ENCODE data around the gene ASCL4. TPM values are rescaled to one million over a fixed set of nuclear protein-coding genes. Genes with fewer than 3 reads are reported as not detected.

ASCL4 gene
- total and polyA plus RNA-seq, 9 of the 15 experiments (the other 6 are each of a cell fraction or from before 2014, with no cell fraction given), result not detected

DNA sequence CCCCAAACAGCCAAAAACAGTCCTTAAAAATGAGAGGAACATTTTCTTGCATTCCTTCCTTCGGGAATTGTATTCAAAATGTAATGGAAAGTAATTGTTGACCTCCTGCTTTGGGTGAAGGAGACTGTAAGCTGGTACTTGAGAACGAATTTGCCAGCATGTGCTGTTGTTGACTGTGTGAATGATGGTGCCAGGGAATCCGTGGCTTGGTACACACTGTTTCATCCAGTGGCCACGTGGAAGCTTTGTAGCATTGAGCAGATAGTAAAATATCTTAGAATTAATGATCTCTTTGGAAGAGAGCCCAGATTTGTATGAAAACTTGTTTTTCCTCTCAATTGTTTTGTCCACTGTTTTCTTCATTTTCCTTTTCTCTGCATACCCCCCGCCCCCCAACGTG is 1.7 kb downstream of the ASCL4 start (continued):
- TF ChIP-seq, protein P1, sequence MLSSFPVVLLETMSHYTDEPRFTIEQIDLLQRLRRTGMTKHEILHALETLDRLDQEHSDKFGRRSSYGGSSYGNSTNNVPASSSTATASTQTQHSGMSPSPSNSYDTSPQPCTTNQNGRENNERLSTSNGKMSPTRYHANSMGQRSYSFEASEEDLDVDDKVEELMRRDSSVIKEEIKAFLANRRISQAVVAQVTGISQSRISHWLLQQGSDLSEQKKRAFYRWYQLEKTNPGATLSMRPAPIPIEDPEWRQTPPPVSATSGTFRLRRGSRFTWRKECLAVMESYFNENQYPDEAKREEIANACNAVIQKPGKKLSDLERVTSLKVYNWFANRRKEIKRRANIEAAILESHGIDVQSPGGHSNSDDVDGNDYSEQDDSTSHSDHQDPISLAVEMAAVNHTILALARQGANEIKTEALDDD (IDR thresholded peaks at IDR 0.05), result no peak
- TF ChIP-seq, protein P2, sequence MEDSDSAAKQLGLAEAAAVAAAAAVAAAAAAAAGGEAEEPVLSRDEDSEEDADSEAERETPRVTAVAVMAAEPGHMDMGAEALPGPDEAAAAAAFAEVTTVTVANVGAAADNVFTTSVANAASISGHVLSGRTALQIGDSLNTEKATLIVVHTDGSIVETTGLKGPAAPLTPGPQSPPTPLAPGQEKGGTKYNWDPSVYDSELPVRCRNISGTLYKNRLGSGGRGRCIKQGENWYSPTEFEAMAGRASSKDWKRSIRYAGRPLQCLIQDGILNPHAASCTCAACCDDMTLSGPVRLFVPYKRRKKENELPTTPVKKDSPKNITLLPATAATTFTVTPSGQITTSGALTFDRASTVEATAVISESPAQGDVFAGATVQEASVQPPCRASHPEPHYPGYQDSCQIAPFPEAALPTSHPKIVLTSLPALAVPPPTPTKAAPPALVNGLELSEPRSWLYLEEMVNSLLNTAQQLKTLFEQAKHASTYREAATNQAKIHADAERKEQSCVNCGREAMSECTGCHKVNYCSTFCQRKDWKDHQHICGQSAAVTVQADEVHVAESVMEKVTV (CRISPR knock-in tag; IDR thresholded peaks at IDR 0.05), result no peak
- TF ChIP-seq, protein P3, sequence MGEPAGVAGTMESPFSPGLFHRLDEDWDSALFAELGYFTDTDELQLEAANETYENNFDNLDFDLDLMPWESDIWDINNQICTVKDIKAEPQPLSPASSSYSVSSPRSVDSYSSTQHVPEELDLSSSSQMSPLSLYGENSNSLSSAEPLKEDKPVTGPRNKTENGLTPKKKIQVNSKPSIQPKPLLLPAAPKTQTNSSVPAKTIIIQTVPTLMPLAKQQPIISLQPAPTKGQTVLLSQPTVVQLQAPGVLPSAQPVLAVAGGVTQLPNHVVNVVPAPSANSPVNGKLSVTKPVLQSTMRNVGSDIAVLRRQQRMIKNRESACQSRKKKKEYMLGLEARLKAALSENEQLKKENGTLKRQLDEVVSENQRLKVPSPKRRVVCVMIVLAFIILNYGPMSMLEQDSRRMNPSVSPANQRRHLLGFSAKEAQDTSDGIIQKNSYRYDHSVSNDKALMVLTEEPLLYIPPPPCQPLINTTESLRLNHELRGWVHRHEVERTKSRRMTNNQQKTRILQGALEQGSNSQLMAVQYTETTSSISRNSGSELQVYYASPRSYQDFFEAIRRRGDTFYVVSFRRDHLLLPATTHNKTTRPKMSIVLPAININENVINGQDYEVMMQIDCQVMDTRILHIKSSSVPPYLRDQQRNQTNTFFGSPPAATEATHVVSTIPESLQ (CRISPR knock-in tag; IDR thresholded peaks at IDR 0.05), result no peak

DNA sequence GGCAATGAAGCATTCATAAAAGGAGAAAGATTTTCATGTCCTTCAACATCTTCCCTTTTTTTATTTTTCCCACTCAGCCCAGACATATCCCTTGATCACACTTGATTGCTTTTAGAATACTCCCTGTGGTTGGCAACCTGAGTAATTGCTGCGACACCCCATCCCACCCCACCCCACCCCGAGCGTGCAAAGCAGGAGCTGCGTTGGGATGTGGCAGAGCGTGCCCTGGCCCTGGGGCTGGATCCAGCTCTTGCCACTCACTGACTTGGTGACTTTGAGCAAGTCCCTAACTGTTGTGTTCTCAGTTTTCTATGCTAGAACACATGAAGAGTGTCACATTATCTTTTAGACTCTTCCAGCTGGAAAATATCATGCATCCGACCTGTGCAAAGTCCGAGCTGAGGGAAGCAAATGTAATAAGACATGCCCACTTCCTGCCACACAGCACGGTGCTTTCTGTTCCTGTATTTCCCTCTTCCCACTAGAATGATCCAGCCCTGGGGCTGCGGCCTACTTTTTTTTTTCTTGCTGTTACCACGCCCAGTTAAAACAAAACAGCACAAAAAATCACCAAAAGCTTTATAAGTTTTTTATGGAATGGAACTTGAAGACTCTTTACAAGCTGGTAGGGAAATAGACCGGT is 4.0 kb downstream of the ASCL4 start:
- intact Hi-C loops (cut with micrococcal nuclease), result no loop called here
- POLR2A ChIA-PET, result no interaction called here
- H3K4me1 ChIP-seq (replicated peaks in 1 of 2; ENCODE audit: control insufficient read depth in 2 of 2, insufficient read depth in 2 of 2, low read length in 2 of 2), result peaks cover 0 to 4% of the 10 kb centered on the region in 2 experiments; a peak in 1 of 5 replicates
- peaks cover 23 to 38% of the 10 kb centered on the region in 2 experiments for H3K27me3 ChIP-seq (ENCODE audit: control insufficient read depth in 2 of 2, insufficient read depth in 2 of 2, low read length in 2 of 2)
- in situ Hi-C loops (cut with MboI), result no loop called here
- ATAC-seq (no peak), FAIRE-seq (no peak), DNase-seq (ENCODE audit: extremely low read depth in 1 of 4, low spot score in 3 of 4) (no peak)
- no TSS peak for BruUV-seq (replicated peaks)
- H3K9ac ChIP-seq (ENCODE audit: insufficient read depth in 1 of 2, low read depth in 2 of 2, low read length in 2 of 2), result no peak overlapping the region
- WGBS (ENCODE audit: insufficient coverage, low coverage, missing lambda C conversion rate), result under 1% methylated on average over 11 of the region's 11 CpGs
- H3K9me3 ChIP-seq (replicated peaks; ENCODE audit: control insufficient read depth, insufficient read depth, low read depth, low read length), result no peaks in the 10 kb centered on the region
- H3K79me2 ChIP-seq (ENCODE audit: control insufficient read depth, insufficient read depth, low read length), result no peaks in the 10 kb centered on the region
- H3K27ac ChIP-seq (ENCODE audit: extremely low read depth, low read depth, low read length), result no peak overlapping the region
- no peak overlapping the region for H3K4me2 ChIP-seq (ENCODE audit: insufficient read depth, low read length)
- no peaks in the 10 kb centered on the region for H4K20me1 ChIP-seq (replicated peaks; ENCODE audit: control insufficient read depth, insufficient read depth, low read length)
- no peaks in the 10 kb centered on the region for H3K9me1 ChIP-seq (ENCODE audit: control insufficient read depth, insufficient read depth, low read length)
- no peak overlapping the region for H2AFZ ChIP-seq (ENCODE audit: low read depth, low read length)
- no peak overlapping the region for H3K4me3 ChIP-seq
- CTCF ChIA-PET (ENCODE audit: low intra/inter-chr PET ratio), result interaction anchor here (0.6 kb wide), 1 partner anchor 100 kb away, joined by 3 read pairs; no protein-coding TSS in a partner anchor
- H3K36me3 ChIP-seq (ENCODE audit: control insufficient read depth, insufficient read depth, low read length), result no peaks in the 10 kb centered on the region
- TF ChIP-seq, protein P4, sequence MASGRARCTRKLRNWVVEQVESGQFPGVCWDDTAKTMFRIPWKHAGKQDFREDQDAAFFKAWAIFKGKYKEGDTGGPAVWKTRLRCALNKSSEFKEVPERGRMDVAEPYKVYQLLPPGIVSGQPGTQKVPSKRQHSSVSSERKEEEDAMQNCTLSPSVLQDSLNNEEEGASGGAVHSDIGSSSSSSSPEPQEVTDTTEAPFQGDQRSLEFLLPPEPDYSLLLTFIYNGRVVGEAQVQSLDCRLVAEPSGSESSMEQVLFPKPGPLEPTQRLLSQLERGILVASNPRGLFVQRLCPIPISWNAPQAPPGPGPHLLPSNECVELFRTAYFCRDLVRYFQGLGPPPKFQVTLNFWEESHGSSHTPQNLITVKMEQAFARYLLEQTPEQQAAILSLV (tag; IDR thresholded peaks at IDR 0.05), result no peak
- no peak for TF ChIP-seq ZNF143 (CRISPR knock-in tag; IDR thresholded peaks at IDR 0.05)
- TF ChIP-seq JUNB (CRISPR knock-in tag; conservative IDR thresholded peaks at IDR 0.05), result no peak
- TF ChIP-seq ZFX (CRISPR knock-in tag; IDR thresholded peaks at IDR 0.05), result no peak
- no peak for TF ChIP-seq SIN3B (IDR thresholded peaks at IDR 0.05; ENCODE audit: low read depth)
- TF ChIP-seq CXXC5 (CRISPR knock-in tag; IDR thresholded peaks at IDR 0.05), result no peak
- TF ChIP-seq CBX2 (IDR thresholded peaks at IDR 0.05; ENCODE audit: insufficient read depth, low read length, poor library complexity, severe bottlenecking), result no peak
- no peak for TF ChIP-seq MCM7 (IDR thresholded peaks at IDR 0.05)
- TF ChIP-seq, protein P5, sequence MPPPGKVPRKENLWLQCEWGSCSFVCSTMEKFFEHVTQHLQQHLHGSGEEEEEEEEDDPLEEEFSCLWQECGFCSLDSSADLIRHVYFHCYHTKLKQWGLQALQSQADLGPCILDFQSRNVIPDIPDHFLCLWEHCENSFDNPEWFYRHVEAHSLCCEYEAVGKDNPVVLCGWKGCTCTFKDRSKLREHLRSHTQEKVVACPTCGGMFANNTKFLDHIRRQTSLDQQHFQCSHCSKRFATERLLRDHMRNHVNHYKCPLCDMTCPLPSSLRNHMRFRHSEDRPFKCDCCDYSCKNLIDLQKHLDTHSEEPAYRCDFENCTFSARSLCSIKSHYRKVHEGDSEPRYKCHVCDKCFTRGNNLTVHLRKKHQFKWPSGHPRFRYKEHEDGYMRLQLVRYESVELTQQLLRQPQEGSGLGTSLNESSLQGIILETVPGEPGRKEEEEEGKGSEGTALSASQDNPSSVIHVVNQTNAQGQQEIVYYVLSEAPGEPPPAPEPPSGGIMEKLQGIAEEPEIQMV (tag; conservative IDR thresholded peaks at IDR 0.05; ENCODE audit: low read depth), result no peak
- TF ChIP-seq RUNX1 (IDR thresholded peaks at IDR 0.05; ENCODE audit: low read depth), result no peak
- TF ChIP-seq TCF7L2 (IDR thresholded peaks at IDR 0.05; ENCODE audit: low read depth, low read length), result no peak

All from K562 (cell line).